Osteoblast (primary cell): ENCODE results near the gene EXOSC1. TPM values are rescaled to one million over a fixed set of nuclear protein-coding genes. Genes with fewer than 3 reads are reported as not detected.
"Not testable (repeated sequence)": the region's sequence is repeated elsewhere in the genome, so short reads cannot be mapped to it uniquely, and the experiment has no call there.

Source experiments
- DNase-seq: peaks from one replicate; pipeline ENCODE4 v3.0.0; 2011; ENCODE audit warnings: low spot score, mixed read lengths; ENCODE audit not compliant: insufficient read length; ENCODE audit errors: missing footprints
- H2AFZ ChIP-seq: 2 replicates; pipeline ENCODE4 v1.6.0; 2011; ENCODE audit warnings: mild to moderate bottlenecking, low read length
- H3K27ac ChIP-seq: 2 replicates; pipeline ENCODE4 v1.5.1; 2011; ENCODE audit warnings: mild to moderate bottlenecking, low read depth, low read length, moderate library complexity
- H3K27me3 ChIP-seq: 2 replicates; pipeline ENCODE4 v1.6.0; 2012; ENCODE audit warnings: mild to moderate bottlenecking, control low read depth, inconsistent platforms, low read length, moderate library complexity; ENCODE audit not compliant: insufficient read depth
- H3K36me3 ChIP-seq: 2 replicates; pipeline ENCODE4 v1.5.1; 2011; ENCODE audit warnings: mild to moderate bottlenecking, low read length, control low read depth, moderate library complexity; ENCODE audit not compliant: insufficient read depth
- H3K4me1 ChIP-seq: 2 replicates; pipeline ENCODE4 v1.5.1; 2011; ENCODE audit warnings: mild to moderate bottlenecking, low read length, control low read depth, moderate library complexity; ENCODE audit not compliant: insufficient read depth
- H3K4me2 ChIP-seq: 2 replicates; pipeline ENCODE4 v1.6.0; 2011; ENCODE audit warnings: mild to moderate bottlenecking, low read length; ENCODE audit not compliant: insufficient read depth
- H3K4me3 ChIP-seq: fragments of 200-600 bp; sonication (generic); 3 replicates; pipeline ENCODE4 v1.5.1; 2012; ENCODE audit warnings: mild to moderate bottlenecking, low read length, inconsistent platforms; ENCODE audit not compliant: insufficient read depth
- H3K79me2 ChIP-seq: 2 replicates; pipeline ENCODE4 v1.6.0; 2012; ENCODE audit warnings: mild to moderate bottlenecking, low read length, control low read depth, inconsistent platforms; ENCODE audit not compliant: insufficient read depth
- H3K9me3 ChIP-seq: 2 replicates; pipeline ENCODE4 v1.5.1; 2011; ENCODE audit warnings: low read depth, low read length, control low read depth
- H4K20me1 ChIP-seq: 2 replicates; pipeline ENCODE4 v1.6.0; 2012; ENCODE audit warnings: mild to moderate bottlenecking, low read length, control low read depth; ENCODE audit not compliant: insufficient read depth
- total RNA-seq: library from RNA; depleted of rRNA; stranded (reverse); fragments of >200 nt; gene quantifications from 2 replicates; pipeline ENCODE4 v1.2.3, GENCODE V29; 2012
- TF ChIP-seq, protein P1 (sequence below): IDR thresholded peaks from 2 replicates; pipeline ENCODE4 v1.5.1; 2011; ENCODE audit warnings: mild to moderate bottlenecking, low read depth, low read length, moderate library complexity; ENCODE audit errors: extremely low read depth

Gene EXOSC1
- total RNA-seq, 1 donor = 40.2 TPM

DNA sequence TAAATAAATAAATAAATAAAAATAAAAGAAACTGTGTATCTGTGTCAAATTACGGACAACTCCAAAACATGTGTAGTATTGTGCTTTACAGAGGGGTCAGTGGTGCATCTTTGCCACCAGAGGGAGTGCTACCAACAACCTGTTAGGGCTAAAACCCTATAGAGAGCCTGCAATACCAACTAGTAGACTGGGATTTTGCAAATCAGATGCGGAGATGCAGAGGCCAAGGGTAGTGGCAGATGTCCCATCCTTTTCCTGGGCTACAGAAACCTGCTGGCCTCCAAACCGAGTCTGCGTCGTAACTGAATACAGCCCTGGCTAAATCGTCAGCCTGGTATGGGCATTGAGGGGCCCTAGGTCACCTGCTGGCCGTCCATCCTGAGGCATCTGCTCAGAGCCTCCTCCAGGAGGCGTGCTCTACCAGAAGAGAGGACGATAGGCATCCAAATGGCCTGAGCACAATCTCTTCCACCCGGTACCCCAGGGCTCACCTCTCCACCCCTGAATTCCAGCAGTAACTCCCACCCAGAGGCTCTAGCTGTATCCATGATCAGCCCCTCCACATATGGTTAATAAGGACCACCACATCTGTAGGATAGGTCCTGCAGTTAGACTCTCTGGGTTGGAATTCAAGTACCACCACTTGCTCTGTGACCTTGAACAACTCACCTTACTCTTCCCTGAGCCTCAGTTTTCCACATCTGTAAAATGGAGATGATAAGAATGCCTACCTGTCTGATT lies 38.4 kb downstream of the EXOSC1 start:
- H4K20me1 ChIP-seq = no peaks in the 10 kb centered on the region
- no peak overlapping the region for H3K27ac ChIP-seq
- TF ChIP-seq, protein P1, sequence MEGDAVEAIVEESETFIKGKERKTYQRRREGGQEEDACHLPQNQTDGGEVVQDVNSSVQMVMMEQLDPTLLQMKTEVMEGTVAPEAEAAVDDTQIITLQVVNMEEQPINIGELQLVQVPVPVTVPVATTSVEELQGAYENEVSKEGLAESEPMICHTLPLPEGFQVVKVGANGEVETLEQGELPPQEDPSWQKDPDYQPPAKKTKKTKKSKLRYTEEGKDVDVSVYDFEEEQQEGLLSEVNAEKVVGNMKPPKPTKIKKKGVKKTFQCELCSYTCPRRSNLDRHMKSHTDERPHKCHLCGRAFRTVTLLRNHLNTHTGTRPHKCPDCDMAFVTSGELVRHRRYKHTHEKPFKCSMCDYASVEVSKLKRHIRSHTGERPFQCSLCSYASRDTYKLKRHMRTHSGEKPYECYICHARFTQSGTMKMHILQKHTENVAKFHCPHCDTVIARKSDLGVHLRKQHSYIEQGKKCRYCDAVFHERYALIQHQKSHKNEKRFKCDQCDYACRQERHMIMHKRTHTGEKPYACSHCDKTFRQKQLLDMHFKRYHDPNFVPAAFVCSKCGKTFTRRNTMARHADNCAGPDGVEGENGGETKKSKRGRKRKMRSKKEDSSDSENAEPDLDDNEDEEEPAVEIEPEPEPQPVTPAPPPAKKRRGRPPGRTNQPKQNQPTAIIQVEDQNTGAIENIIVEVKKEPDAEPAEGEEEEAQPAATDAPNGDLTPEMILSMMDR = peak; percentile 83
- peak; percentile 93 for DNase-seq
- H3K4me3 ChIP-seq = peak overlapping the region; percentile 50
- no peaks in the 10 kb centered on the region for H3K9me3 ChIP-seq
- H3K79me2 ChIP-seq = no peaks in the 10 kb centered on the region
- peaks cover 4% of the 10 kb centered on the region for H3K4me1 ChIP-seq
- H3K27me3 ChIP-seq = no peaks in the 10 kb centered on the region
- peak overlapping the region; percentile 72 for H2AFZ ChIP-seq
- H3K36me3 ChIP-seq = no peaks in the 10 kb centered on the region
- peak overlapping the region; percentile 88 for H3K4me2 ChIP-seq

DNA sequence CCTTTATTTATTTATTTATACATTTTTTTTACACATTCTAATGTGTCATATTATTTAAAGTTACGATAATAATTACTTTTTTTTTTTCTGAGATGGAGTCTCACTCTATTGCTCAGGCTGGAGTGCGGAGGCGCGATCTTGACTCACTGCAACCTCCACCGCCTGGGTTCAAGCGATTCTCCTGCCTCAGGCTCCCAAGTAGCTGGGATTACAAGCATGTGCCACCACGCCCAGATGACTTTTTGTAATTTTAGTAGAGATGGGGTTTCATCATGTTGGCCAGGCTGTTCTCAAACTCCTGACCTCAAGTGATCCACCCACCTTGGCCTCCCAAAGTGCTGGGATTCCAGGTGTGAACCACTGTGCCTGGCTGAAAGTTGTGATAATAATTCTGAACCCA lies 39.3 kb downstream of the EXOSC1 start:
- H3K4me3 ChIP-seq, H3K4me2 ChIP-seq, H3K79me2 ChIP-seq, H3K27me3 ChIP-seq, DNase-seq, H3K9me3 ChIP-seq, H2AFZ ChIP-seq, H3K4me1 ChIP-seq, H3K27ac ChIP-seq, H4K20me1 ChIP-seq, H3K36me3 ChIP-seq: not testable (repeated sequence)

DNA sequence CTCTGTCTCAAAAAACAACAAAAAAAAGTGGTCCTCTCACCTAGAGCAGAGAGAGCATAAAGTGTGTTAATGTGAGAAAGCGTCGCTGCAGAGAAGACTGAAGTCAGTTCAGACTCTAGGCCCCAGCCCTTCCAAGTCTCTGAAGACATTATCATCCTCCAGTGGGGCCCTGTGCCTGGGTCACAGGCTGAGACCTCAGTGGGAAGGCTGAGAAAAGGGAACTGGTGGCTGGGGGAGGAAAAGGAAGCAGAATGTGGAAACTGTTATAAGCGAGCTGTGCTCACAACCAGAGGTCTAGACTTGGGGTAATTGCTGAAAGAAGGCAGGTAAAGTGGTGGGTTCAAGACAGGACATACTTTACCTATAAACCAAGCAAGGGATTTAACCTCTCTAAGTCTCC lies 39.7 kb downstream of the EXOSC1 start:
- Histone ChIP-seq H3K79me2 (no peaks in the 10 kb centered on the region), H4K20me1 (no peaks in the 10 kb centered on the region), H3K4me1 (peaks cover under 1% of the 10 kb centered on the region), H3K36me3 (no peaks in the 10 kb centered on the region), H3K4me2 (no peak overlapping the region), H3K9me3 (no peaks in the 10 kb centered on the region), H3K27ac (no peak overlapping the region), H2AFZ (no peak overlapping the region), H3K4me3 (no peak overlapping the region), H3K27me3 (no peaks in the 10 kb centered on the region)
- no peak for DNase-seq
- TF ChIP-seq, protein P1 = no peak

DNA sequence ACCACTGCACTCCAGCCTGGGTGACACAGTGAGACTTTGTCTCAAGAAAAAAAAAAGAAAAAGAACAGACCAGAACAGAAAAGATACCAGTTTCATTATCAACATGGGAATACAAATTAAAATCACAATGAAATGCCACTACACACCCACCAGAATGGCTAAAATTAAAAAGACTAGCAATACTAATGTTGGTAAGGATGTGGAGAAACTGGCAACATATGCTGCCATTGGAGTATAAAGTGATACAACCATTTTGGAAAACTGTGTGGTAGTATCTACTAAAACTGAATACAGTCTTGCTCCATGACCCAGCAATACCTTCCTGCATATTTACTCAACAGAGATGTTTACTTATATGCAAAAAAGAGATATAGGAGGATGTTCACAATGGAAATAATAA lies 41.8 kb downstream of the EXOSC1 start:
- no peak overlapping the region for H3K4me2 ChIP-seq
- no peaks in the 10 kb centered on the region for H3K9me3 ChIP-seq
- TF ChIP-seq, protein P1 = no peak
- H3K27me3 ChIP-seq = no peaks in the 10 kb centered on the region
- H3K27ac ChIP-seq = no peak overlapping the region
- H3K36me3 ChIP-seq = peaks cover 4% of the 10 kb centered on the region
- peaks cover 7% of the 10 kb centered on the region for H3K4me1 ChIP-seq
- H2AFZ ChIP-seq = no peak overlapping the region
- no peak for DNase-seq
- peaks cover 13% of the 10 kb centered on the region for H3K79me2 ChIP-seq
- H3K4me3 ChIP-seq = no peak overlapping the region
- H4K20me1 ChIP-seq = peaks cover 3% of the 10 kb centered on the region
